HEK293T (cell line): ENCODE data around the gene CDK5RAP2.

ENCODE experiments used
- CTCF ChIA-PET: fragments of 350-600 bp; formaldehyde crosslinking; extraction: SDS; loops from one replicate; lab custom pipeline; 2021; ENCODE audit warnings: antibody characterized with exemption, inconsistent platforms; lab: Yijun Ruan, JAX
- POLR2A ChIA-PET: fragments of 350-600 bp; formaldehyde crosslinking; extraction: SDS; loops from one replicate; lab custom pipeline; 2020; ENCODE audit warnings: antibody characterized with exemption, inconsistent platforms; lab: Yijun Ruan, JAX
- DNase-seq: peaks from one replicate; pipeline ENCODE4 v3.0.0; 2012; ENCODE audit warnings: mixed read lengths; ENCODE audit errors: extremely low spot score
- ARNT ChIP-seq: fragments of 450-650 bp; IDR thresholded peaks from 2 replicates; pipeline ENCODE4 v1.6.1; 2017; ENCODE audit warnings: mild to moderate bottlenecking
- BHLHE40 ChIP-seq: fragments of 450-650 bp; IDR thresholded peaks from 2 replicates; pipeline ENCODE4 v1.6.1; 2016; ENCODE audit warnings: mild to moderate bottlenecking, moderate library complexity, borderline replicate concordance
- CTBP1 ChIP-seq: fragments of 450-650 bp; IDR thresholded peaks from 2 replicates; pipeline ENCODE4 v1.6.1; 2016; ENCODE audit warnings: borderline replicate concordance
- ELF4 ChIP-seq: fragments of 450-650 bp; IDR thresholded peaks from 2 replicates; pipeline ENCODE4 v1.6.1; 2017; ENCODE audit warnings: antibody characterized with exemption
- FOXA1 ChIP-seq: fragments of 450-650 bp; IDR thresholded peaks from 2 replicates; pipeline ENCODE4 v1.6.1; 2016; ENCODE audit warnings: mild to moderate bottlenecking
- FOXK2 ChIP-seq: fragments of 450-650 bp; IDR thresholded peaks from 2 replicates; pipeline ENCODE4 v1.6.1; 2016; ENCODE audit warnings: mild to moderate bottlenecking
- FOXM1 ChIP-seq: fragments of 450-650 bp; IDR thresholded peaks from 2 replicates; pipeline ENCODE4 v1.6.1; 2017; ENCODE audit warnings: mild to moderate bottlenecking, borderline replicate concordance
- HDGF ChIP-seq: fragments of 450-650 bp; IDR thresholded peaks from 2 replicates; pipeline ENCODE4 v1.6.1; 2017; ENCODE audit warnings: antibody characterized with exemption, borderline replicate concordance
- L3MBTL2 ChIP-seq: fragments of 450-650 bp; conservative IDR thresholded peaks from 2 replicates; pipeline ENCODE4 v1.6.1; 2016; ENCODE audit warnings: mild to moderate bottlenecking
- LEF1 ChIP-seq: fragments of 450-650 bp; IDR thresholded peaks from 2 replicates; pipeline ENCODE4 v1.6.1; 2017; ENCODE audit warnings: mild to moderate bottlenecking, borderline replicate concordance
- NFRKB ChIP-seq: fragments of 450-650 bp; IDR thresholded peaks from 2 replicates; pipeline ENCODE4 v1.6.1; 2016; ENCODE audit warnings: mild to moderate bottlenecking, moderate library complexity
- PKNOX1 ChIP-seq: fragments of 450-650 bp; IDR thresholded peaks from 2 replicates; pipeline ENCODE4 v1.6.1; 2016
- SP1 ChIP-seq: fragments of 450-650 bp; IDR thresholded peaks from 2 replicates; pipeline ENCODE4 v1.6.1; 2017
- SUZ12 ChIP-seq: fragments of 450-650 bp; IDR thresholded peaks from 2 replicates; pipeline ENCODE4 v1.6.1; 2016; ENCODE audit warnings: mild to moderate bottlenecking
- TARDBP ChIP-seq: fragments of 450-650 bp; IDR thresholded peaks from 2 replicates; pipeline ENCODE4 v1.6.1; 2016
- ZNF384 ChIP-seq: fragments of 450-650 bp; IDR thresholded peaks from 2 replicates; pipeline ENCODE4 v1.6.1; 2016

Gene CDK5RAP2

GRCh38 chr9:120389867-120390266 lies 190.1 kb downstream of the CDK5RAP2 start:
- ChIA-PET POLR2A (no interaction called here), CTCF (no interaction called here)
- no peak for TF ChIP-seq ELF4
- no peak for DNase-seq

GRCh38 chr9:120389300-120389699 lies 190.7 kb downstream of the CDK5RAP2 start:
- CTCF ChIA-PET: no interaction called here
- POLR2A ChIA-PET: no interaction called here
- DNase-seq: no peak
- no peak for TF ChIP-seq ZNF384
- TF ChIP-seq BHLHE40: no peak
- no peak for TF ChIP-seq FOXM1
- no peak for TF ChIP-seq HDGF
- no peak for TF ChIP-seq ELF4
- TF ChIP-seq FOXK2: no peak
- no peak for TF ChIP-seq SUZ12
- no peak for TF ChIP-seq FOXA1
- no peak for TF ChIP-seq LEF1
- no peak for TF ChIP-seq PKNOX1
- TF ChIP-seq NFRKB: no peak
- TF ChIP-seq L3MBTL2: no peak
- TF ChIP-seq TARDBP: no peak
- TF ChIP-seq SP1: no peak
- TF ChIP-seq ARNT: no peak
- no peak for TF ChIP-seq CTBP1

GRCh38 chr9:120388003-120388855 lies 191.7 kb downstream of the CDK5RAP2 start:
- ChIA-PET CTCF (no interaction called here), POLR2A (no interaction called here)
- DNase-seq: no peak
- TF ChIP-seq FOXM1: no peak
- TF ChIP-seq LEF1: no peak
- TF ChIP-seq FOXA1: no peak

GRCh38 chr9:120387257-120388002 lies 192.5 kb downstream of the CDK5RAP2 start:
- CTCF ChIA-PET: interaction anchor here (1.0 kb wide), 1 partner anchor 90 kb away, joined by 3 read pairs; no protein-coding TSS in a partner anchor
- no peak for TF ChIP-seq FOXM1
- TF ChIP-seq ZNF384: no peak
- TF ChIP-seq CTBP1: no peak
- no peak for TF ChIP-seq L3MBTL2
- TF ChIP-seq SUZ12: no peak
- TF ChIP-seq ARNT: no peak
- TF ChIP-seq PKNOX1: no peak
- TF ChIP-seq ELF4: no peak
- no peak for TF ChIP-seq FOXK2
- no peak for TF ChIP-seq FOXA1
- no peak for TF ChIP-seq HDGF
- TF ChIP-seq TARDBP: no peak
- no peak for TF ChIP-seq SP1
- no peak for TF ChIP-seq NFRKB
- TF ChIP-seq BHLHE40: no peak
- no peak for TF ChIP-seq LEF1
- POLR2A ChIA-PET: no interaction called here
- no peak for DNase-seq

- TF ChIP-seq FOXM1 (no peak), ELF4 (no peak), FOXK2 (no peak), L3MBTL2 (no peak), TARDBP (no peak), FOXA1 (no peak), LEF1 (no peak), BHLHE40 (no peak), SP1 (no peak), SUZ12 (no peak), HDGF (no peak), NFRKB (no peak), ZNF384 (no peak), ARNT (no peak)
- CTCF ChIA-PET: interaction anchor here (1.0 kb wide), 1 partner anchor 91 kb away, joined by 3 read pairs; no protein-coding TSS in a partner anchor
- POLR2A ChIA-PET: no interaction called here
- DNase-seq: no peak
These were observed 193.4 kb downstream of the CDK5RAP2 start for GRCh38 chr9:120386390-120387131.

GRCh38 chr9:120385606-120386389 lies 194.2 kb downstream of the CDK5RAP2 start:
- CTCF ChIA-PET: no interaction called here
- DNase-seq: no peak
- POLR2A ChIA-PET: no interaction called here
- TF ChIP-seq CTBP1 (no peak), SUZ12 (no peak), L3MBTL2 (no peak), SP1 (no peak), FOXM1 (no peak), LEF1 (no peak), ARNT (no peak), TARDBP (no peak), ZNF384 (no peak), PKNOX1 (no peak), FOXK2 (no peak), FOXA1 (no peak), NFRKB (no peak), BHLHE40 (no peak)
